ENCODE data around the gene ANP32A.

ANP32A gene

DNA sequence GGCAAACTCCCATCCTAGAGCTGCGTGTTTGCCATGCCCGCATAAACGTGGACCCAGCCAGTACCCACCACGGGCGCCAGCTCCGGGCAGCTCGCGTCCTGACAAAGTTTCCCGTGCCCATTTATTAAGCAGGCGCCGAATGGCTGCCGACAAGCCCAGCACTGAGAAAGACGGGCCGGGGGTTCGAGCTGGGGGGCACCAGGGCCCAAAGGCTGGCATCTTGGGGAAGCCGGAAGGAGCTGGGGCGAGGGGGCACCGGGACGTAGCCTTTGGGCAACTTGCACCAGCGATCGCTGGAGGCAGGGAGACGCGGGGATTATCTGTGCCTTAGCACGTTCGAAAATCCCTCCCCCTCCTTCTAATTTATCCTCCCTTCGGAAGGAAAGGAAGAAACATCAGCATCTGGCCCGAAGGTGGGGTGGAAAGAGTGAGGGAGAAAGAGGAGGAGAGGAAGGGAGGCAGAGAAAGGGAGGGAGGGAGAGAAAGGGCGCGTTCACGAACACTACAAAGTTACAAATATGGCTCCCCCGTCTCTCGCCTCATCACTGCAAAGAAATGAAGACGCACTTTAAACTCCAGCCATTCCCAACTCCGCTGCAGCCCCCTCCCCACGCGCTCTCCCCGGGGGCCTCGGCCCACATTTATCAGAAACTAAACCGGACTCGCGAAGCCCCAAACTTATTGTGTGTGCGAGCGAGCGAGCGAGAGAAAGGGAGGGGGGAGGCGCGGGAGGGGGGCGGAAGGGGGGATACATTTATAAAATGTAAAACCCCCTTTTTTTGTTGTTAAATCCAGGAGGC, 1.0 kb downstream of the ANP32A start:
- DNase-seq (ENCODE audit: low spot score), result peak; percentile 84

DNA sequence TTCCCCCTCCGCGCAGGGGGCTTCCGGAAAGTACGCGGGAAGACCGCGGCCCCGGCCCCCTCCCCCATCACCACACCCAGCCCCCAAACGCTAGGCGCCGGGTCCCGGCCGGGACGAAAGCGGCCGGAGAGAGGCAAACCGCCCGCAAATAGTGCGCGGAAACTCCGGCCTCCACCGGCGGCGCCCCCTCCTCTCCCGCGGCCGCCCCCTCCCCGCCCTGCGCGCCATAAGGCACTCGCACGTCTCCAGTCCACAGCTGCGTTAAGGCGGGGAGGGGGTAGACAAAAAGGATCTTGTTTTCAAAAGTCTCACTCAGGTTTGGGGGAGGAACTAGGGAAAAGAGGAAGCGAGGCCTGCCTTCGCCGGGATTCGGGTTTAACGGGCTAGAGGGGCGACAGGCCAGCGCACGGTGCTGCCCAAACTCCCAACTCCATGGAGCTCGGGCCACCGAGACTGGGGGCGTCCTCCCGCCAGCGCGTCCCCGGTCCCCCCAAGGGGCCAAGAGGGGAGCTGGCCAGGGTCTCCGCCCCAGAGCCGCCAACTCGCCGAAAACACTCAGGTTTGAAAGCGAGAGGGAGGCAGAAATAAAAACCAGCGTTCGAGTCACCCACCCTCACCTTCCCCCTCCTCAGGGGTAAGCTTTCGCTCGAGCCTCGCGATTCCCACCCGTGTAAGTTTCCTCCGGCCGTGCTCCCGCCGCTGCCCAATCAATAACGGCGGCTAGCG, 1.8 kb downstream of the ANP32A start:
- DNase-seq (ENCODE audit: low spot score), result peak; percentile 86

DNA sequence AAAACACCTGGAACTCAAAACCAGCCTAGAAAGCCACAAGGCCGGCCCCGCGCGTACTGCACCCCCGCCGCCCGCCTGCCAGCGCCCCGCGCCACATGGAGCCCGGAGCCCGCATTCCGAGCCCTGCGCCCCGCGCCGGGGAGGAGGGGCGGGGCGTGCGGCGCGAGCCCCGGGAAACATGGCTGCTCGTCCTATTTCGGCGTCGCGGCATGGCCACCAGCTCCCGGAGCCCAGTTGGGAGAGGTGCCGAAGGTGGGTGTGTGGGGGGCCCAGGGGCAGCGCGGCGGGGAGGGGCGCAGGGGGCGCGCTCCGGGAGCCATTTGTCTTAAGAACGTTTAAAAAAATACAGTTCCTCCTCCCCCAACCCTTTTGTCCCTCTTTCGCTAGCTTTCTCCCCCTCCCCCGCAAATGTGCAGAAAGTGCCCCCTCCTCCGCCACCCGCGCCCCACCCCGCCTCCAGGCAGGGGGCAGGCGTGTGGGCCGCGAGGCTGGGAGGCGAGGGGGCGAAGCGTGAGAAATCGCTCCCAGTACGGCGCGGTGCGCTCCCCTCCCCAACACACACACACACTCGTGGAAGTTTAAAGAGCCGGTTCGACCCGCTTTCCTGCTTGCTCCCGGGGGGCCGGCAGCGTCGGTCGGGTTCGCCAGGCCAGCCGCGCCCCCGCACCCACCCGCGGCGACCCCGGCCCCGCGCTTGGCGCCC, 2.5 kb downstream of the ANP32A start:
- peak; percentile 86 for DNase-seq (ENCODE audit: low spot score)

- DNase-seq (ENCODE audit: low spot score), result peak; percentile 82
These were observed 3.2 kb downstream of the ANP32A start for GRCh38 chr15:68817304-68818065.

GRCh38 chr15:68816795-68817303, 3.8 kb downstream of the ANP32A start:
- DNase-seq (ENCODE audit: low spot score), result peak; percentile 55

DNA sequence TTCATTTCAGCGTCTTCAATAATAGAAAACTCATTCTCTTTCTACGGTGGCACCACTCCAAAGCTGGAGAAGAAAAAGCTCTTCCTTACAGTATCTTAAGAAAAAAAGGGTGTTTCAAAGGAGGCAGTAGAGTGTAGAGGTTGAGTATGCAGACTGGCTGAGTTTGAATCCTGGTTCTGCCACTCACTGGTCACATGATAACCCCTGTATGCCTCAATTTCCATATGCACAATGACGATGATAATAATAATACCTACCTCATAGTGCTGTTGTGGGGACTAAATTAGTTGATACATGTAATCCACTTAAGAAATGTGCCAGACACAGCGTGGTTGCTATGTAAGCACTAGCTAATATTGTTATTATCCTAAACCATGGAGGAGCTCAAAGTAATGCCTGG, 4.5 kb downstream of the ANP32A start:
- DNase-seq (ENCODE audit: low spot score), result no peak

DNA sequence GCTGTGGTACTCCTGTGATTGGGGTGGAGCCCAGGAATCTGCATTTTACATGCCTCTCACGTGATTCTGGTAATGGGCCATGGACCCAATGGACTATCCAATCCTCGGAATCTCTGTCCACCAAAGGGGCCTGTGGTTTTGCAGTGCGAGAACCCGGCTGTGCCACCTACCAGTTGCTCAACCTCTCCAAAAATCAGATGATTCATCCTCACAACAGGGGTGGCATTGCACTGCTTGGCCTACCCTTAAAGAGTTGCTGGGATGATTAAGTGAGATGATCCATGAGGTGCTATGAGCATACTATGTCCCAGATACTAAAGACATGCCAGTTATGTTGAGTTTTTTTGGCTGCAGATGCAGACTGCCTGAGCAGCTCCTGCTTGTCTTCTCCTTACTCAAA, 5.1 kb downstream of the ANP32A start:
- peak; percentile 14 for DNase-seq (ENCODE audit: low spot score)

DNA sequence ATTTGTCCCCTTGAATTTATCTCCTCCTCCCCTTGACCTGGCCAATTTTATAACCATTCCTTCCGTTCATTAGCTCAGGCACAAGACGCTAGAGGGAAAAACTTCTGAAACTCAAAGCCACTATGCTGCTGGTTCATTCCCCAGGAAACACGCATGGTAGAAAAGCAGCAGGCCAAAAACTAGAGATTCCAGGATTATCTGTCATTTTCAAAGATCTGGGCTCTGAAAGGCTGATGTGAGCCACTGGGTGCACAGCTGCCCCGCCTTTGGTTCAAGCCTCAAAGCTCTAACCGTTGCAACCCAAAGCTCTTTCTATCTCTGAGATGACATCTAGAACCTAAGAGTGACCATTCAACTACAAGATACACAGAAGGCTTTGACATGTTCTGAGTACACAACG, 6.1 kb downstream of the ANP32A start:
- peak; percentile 8 for DNase-seq (ENCODE audit: low spot score)

DNA sequence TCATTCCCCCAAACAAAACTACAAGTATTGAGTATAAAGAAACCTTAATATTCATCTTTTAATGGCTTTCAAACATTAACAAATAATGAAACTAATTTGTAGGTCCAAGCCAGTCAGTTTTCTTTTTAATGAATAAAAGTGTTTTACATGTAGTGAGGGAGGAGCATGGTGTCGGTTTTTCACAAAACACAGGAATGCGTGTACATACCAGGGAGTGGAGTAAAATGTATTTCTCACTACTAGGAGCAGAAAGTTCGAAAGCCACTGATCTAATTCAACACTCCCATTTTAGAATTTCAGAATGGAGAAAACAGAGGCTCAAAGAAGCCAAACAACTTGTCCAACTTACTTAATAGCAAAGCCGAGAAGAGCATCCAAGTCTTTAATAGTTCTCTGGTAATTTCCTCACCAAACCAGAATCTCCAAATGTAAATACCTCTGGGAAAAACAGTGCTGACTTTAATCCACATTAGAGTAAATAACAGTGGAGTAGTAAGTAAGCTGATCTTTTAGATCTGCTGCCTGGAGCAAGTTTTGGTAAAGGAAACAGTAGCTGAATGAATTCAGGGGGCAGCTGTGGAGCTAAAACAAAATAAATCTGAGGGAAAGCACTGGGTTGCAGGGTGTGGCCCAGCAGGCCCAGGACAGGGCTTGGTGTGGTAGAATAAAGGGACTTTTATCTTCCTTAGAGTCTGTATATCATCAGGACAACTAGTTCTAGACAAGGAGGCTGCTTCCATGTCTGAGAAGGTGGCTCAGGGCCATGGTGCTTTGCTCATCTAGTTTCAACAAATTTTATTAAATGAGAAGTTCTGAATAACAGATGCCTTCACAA, 7.9 kb downstream of the ANP32A start:
- DNase-seq (ENCODE audit: low spot score), result peak; percentile 28

DNA sequence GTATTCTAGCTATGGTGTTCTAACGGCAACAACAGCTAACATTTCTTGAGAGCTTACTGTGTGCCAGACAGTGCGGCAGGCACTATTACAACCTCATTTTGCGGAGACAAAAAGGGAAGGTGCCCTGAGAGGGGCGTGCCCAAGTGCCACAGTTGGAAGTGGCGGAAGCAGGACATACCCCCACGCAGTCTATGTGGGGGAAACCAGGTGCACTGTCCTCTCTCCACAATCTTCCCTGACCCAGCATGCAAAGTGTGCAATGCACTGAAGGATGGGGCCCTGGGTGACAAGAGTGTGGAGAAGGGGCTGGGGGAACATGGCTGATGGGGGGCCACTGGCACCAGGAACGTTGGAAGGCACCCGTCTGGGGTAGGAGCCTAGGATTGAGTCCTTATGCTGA, 8.6 kb downstream of the ANP32A start:
- peak; percentile 33 for DNase-seq (ENCODE audit: low spot score)

DNA sequence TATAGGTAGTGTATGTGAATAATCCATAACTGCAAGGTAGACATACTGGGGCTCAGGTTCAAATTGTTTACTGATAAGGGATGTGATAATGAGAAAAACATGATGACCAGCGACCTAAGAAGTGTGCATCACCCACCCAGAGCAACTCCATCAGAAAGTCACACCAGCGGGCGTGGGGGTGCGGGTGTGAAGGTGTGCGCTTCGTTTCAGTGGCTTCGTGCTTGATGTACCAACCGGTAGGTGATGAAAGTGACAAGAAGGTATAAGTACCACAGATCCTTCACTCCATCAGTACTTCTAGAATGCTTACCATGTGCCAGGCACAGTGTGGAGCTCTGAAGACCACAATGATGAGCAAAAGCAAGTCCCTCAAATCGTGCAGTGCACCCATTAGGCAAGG, 11.2 kb downstream of the ANP32A start:
- peak; percentile 12 for DNase-seq (ENCODE audit: low spot score)

GRCh38 chr15:68808770-68809169, 11.9 kb downstream of the ANP32A start:
- DNase-seq (ENCODE audit: low spot score), result peak; percentile 11

- DNase-seq (ENCODE audit: low spot score), result peak; percentile 31
These were observed 12.6 kb downstream of the ANP32A start for GRCh38 chr15:68808091-68808490.

DNA sequence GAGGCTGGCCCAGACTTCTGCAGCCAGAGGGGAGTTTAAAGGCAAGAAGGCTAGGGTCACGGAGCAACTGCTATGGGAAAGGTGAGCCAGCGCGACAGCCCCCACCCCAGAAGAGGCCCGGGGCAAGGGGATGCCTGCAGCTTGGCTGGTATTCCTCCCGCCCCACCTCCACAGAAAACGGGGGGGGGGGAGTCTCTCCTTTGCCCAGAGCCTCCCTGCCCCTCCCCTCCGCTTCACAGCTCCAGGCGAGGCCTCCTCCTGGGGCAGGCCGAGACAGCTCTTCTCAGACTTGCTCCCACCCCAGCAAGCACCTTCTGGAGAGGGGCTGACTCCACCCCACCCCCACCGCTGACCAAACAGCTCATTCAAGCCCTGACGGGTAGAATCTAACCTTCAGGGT, 13.4 kb downstream of the ANP32A start:
- peak; percentile 58 for DNase-seq (ENCODE audit: low spot score)

DNA sequence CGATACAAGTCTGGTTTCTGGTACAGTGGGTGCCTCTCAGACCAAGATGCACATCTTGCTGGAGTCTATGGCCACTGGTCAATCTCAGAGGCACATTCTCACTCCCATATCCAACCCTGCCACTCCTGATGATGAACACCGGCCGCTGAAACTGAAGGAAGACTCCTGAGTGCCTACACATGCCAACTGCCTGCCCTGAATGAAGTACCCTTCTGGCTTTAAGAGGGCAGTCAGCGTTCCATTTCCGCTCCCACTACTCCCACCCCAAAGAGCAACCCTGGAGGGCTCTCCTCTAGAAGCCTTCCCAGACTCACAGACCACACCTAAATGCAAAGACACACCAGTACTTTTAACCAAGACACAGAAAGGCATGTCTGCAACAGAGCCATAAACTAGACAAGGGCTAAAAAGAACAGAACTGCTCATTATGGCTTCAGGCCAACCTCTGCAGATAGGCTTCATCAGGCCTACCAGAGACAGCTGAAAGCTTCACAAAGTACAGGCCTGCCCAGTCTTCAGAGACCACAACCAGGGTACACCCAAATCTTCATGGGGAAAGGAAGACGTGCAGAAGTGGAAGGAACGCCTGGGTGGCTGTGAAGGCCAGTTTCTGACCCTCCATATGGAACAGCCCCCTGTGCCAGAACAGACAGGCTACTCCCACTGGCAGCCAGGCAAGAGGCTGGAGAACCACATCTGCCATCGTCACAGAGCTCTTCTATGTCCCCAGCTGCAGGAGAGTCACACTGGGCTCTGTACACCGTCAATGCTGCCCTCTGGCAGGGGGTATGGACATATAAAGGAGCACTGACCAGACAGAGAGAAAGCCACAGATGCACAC, 14.3 kb downstream of the ANP32A start:
- DNase-seq (ENCODE audit: low spot score), result peak; percentile 53

DNA sequence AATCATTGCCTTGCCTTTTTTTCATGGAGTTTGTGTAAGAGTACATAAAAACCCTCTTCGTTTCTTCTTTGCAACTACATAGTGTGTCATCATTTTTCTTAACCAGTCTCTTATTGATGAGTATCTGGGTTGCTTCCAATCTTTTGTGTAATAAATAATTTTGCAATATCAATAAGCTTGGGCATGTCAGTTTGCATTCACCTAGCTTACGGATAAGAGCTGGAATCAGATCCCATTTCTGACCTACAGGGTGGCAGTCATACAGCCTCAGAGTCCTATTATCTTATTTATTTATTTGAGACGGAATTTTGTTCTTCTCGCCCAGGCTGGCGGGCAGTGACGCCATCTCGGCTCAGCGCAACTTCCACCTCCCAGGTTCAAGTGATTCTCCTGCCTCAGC, 18.3 kb downstream of the ANP32A start:
- DNase-seq (ENCODE audit: low spot score), result no peak

DNA sequence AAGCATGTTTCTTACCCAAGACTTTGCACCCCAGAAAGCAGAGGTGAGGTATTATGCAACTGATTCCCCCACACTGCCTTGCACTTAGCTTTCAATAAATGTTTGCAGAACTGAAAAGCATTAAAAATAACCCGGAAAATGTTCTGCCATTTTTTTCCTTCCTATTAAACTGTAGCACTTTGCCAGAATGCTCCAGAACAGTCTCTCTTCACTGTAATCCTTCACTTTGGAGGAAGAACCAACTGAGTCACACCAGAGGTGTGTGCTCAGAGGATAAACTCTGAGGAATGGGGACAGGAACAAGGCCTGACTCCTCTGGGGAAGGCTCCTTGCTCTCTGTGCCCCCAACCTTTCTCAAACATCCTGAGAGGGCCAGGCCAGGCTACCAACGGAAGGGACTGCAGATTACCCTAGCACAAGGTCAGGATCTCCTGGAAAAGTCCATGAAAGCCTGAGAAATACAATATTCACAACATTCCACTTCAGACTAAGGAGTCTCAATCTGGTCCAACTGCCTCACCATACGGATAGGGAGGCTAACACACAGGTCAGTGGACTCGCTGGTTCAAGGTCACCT, 19.0 kb downstream of the ANP32A start:
- no peak for DNase-seq (ENCODE audit: low spot score)

GRCh38 chr15:68800875-68801274, 19.8 kb downstream of the ANP32A start:
- DNase-seq (ENCODE audit: low spot score), result no peak

DNA sequence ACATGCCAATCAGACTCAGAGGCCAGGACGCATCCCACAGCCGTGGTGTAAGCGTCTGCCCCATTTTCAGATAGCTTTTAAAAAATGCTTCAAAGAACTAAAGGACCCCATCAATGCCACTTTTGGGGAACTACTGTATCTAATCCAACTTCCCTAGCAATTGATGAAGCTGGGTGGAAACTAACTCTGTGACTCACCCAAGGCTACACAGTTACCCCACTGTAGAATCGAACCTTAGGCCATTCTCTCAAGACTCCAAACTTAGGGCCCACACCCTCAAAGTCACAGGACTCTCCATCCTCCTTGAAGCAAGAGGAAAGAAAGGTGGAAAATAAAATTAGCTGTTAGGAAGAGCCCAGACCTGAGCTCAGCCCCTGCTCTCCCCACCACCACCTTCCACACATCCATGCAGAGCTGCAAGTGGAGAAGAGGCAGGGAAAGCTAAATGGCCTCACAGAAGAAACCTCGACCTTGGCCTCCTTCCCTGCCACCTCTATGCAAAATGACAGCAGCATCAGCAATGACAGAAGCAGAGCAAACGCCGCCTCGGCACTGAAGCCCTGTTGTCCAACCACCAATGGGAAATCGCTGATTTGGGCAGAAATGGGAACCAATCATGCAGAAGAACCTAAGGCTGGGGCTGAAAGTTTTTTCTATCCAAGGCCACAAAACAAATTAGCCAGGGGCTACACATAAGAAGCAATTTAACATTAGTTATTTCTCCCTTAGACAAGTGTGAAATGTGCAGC, 22.2 kb downstream of the ANP32A start:
- DNase-seq (ENCODE audit: low spot score), result no peak
